ENCODE results near the gene NUP133.

DNA sequence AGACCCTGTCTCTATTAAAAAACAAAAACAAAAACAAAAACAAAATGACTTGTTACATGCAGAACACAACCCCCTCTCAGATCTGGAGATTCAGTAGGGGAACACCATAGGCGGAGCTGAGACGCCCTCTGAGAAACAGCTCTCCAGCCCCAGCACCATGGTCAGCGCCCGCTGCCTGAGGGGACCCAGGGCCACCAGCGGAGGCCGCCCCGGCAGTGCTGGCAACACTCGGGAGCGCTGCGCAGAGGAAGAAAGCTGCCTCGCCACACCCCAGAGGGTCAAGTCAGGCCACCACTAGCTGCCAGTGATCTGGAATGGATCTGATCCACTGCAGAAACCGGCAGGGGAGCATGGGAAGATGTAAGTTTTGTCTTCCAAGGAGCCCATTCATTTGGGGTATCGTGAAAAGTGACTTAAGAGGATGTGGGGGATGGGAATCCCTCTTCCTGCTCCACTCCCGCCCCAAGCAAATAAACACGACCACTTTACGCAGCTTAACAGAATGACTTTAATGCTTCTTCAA, 77.3 kb downstream of the NUP133 start:
- no peak for TF ChIP-seq CTCF (IDR thresholded peaks at IDR 0.05)
- TF ChIP-seq EZH2 (IDR thresholded peaks at IDR 0.05; ENCODE audit: borderline replicate concordance, insufficient read depth, low read depth, low read length, poor library complexity, severe bottlenecking) = no peak
